IMR-90 (cell line): Measurements from ENCODE around the gene TBL3. TPM values are rescaled to one million over a fixed set of nuclear protein-coding genes. Genes with fewer than 3 reads are reported as not detected.

ENCODE experiments used
- ATAC-seq: fragments of 200-7000 bp; cut with Tn5 transposase; 2 replicates; pipeline ENCODE4 v1.9.1; 2020; ENCODE audit warnings: low read depth, mild to moderate bottlenecking, moderate library complexity
- BruUV-seq: library from RNA; stranded (reverse); fragments of 400-500 nt; replicated peaks from 2 replicates; lab custom pipeline; 2021; lab: Mats Ljungman, UMichigan
- CTCF ChIA-PET: fragments of 300-600 bp; formaldehyde crosslinking; extraction: SDS; loops from one replicate; lab custom pipeline; 2021; ENCODE audit warnings: antibody characterized with exemption; lab: Yijun Ruan, JAX
- POLR2A ChIA-PET: fragments of 300-600 bp; sonication (Branson Sonifier 250); formaldehyde crosslinking; loops from one replicate; lab custom pipeline; 2022; ENCODE audit warnings: antibody characterized with exemption; ENCODE audit not compliant: unreplicated experiment; lab: Charles Lee
- DNase-seq: peaks from one replicate; pipeline ENCODE4 v3.0.0; 2013
- H2AFZ ChIP-seq: replicated peaks from 2 replicates; pipeline ENCODE3; 2013; ENCODE audit warnings: low read length, mild to moderate bottlenecking; ENCODE audit not compliant: poor library complexity
- H2AK5ac ChIP-seq: 2 replicates; pipeline ENCODE4 v1.6.1; 2013; ENCODE audit warnings: low read depth, low read length, inconsistent platforms
- H2AK9ac ChIP-seq: replicated peaks from 2 replicates; pipeline ENCODE3; 2013; ENCODE audit warnings: mild to moderate bottlenecking, low read depth, low read length, moderate library complexity; ENCODE audit not compliant: poor library complexity
- H2BK120ac ChIP-seq: 2 replicates; pipeline ENCODE4 v1.6.1; 2013; ENCODE audit warnings: low read depth, low read length, inconsistent platforms
- H2BK15ac ChIP-seq: 3 replicates; pipeline ENCODE4 v1.6.1; 2013; ENCODE audit warnings: low read depth, low read length, inconsistent platforms
- H2BK20ac ChIP-seq: 2 replicates; pipeline ENCODE4 v1.6.1; 2013; ENCODE audit warnings: low read depth, mild to moderate bottlenecking, inconsistent platforms, low read length, moderate library complexity
- H2BK5ac ChIP-seq: 2 replicates; pipeline ENCODE4 v1.6.1; 2013; ENCODE audit warnings: mild to moderate bottlenecking, low read depth, low read length, inconsistent platforms; ENCODE audit not compliant: poor library complexity, severe bottlenecking
- H3K14ac ChIP-seq: replicated peaks from 2 replicates; pipeline ENCODE4 v1.6.1; 2013; ENCODE audit warnings: low read depth, low read length, inconsistent platforms
- H3K18ac ChIP-seq: 2 replicates; pipeline ENCODE4 v1.6.1; 2013; ENCODE audit warnings: low read depth, low read length, control low read depth
- H3K23ac ChIP-seq: 2 replicates; pipeline ENCODE4 v1.6.1; 2013; ENCODE audit warnings: low read depth, low read length, inconsistent platforms
- H3K27ac ChIP-seq: 2 replicates; pipeline ENCODE4 v1.5.1; 2013; ENCODE audit warnings: mild to moderate bottlenecking, control low read depth, low read length; ENCODE audit not compliant: insufficient read depth
- H3K27me3 ChIP-seq: 2 replicates; pipeline ENCODE4 v1.6.1; 2013; ENCODE audit warnings: low read length; ENCODE audit not compliant: control insufficient read depth, insufficient read depth
- H3K36me3 ChIP-seq: 2 replicates; pipeline ENCODE4 v1.6.1; 2013; ENCODE audit warnings: low read length, mixed read lengths; ENCODE audit not compliant: control insufficient read depth, insufficient read depth
- H3K4ac ChIP-seq: 2 replicates; pipeline ENCODE4 v1.6.1; 2013; ENCODE audit warnings: low read depth, low read length, inconsistent platforms
- H3K4me1 ChIP-seq: 2 replicates; pipeline ENCODE4 v1.6.1; 2013; ENCODE audit warnings: low read length, mixed read lengths; ENCODE audit not compliant: control insufficient read depth, insufficient read depth
- H3K4me2 ChIP-seq: 2 replicates; pipeline ENCODE4 v1.6.1; 2013; ENCODE audit warnings: low read depth, mild to moderate bottlenecking, control low read depth, low read length, moderate library complexity
- H3K4me3 ChIP-seq: 2 replicates; pipeline ENCODE4 v1.5.1; 2013; ENCODE audit warnings: low read depth, mild to moderate bottlenecking, control low read depth, low read length, moderate library complexity; ENCODE audit not compliant: insufficient read depth
- H3K56ac ChIP-seq: 2 replicates; pipeline ENCODE4 v1.6.1; 2013; ENCODE audit warnings: low read length, inconsistent platforms; ENCODE audit not compliant: insufficient read depth; ENCODE audit errors: extremely low read depth
- H3K79me1 ChIP-seq, 2 experiments: 2 replicates each; pipeline ENCODE4 v1.6.1; 2013; ENCODE audit warnings: low read length in 2 of 2, inconsistent platforms in 1 of 2, low read depth in 1 of 2
- H3K9ac ChIP-seq: 2 replicates; pipeline ENCODE4 v1.6.1; 2013; ENCODE audit warnings: low read depth, low read length, control low read depth
- H3K9me1 ChIP-seq: 2 replicates; pipeline ENCODE4 v1.6.1; 2013; ENCODE audit warnings: low read length, inconsistent platforms; ENCODE audit not compliant: insufficient read depth
- H3K9me3 ChIP-seq: 2 replicates; pipeline ENCODE4 v1.6.1; 2013; ENCODE audit warnings: low read length; ENCODE audit not compliant: control insufficient read depth, insufficient read depth
- H4K20me1 ChIP-seq: 2 replicates; pipeline ENCODE4 v1.6.1; 2013; ENCODE audit warnings: low read length, inconsistent platforms; ENCODE audit not compliant: insufficient read depth
- H4K5ac ChIP-seq: 2 replicates; pipeline ENCODE4 v1.6.1; 2013; ENCODE audit warnings: mild to moderate bottlenecking, low read depth, low read length, control low read depth
- H4K8ac ChIP-seq, 2 experiments: 2 replicates each; pipeline ENCODE4 v1.6.1; 2013; ENCODE audit warnings: low read depth in 2 of 2, low read length in 2 of 2, control low read depth in 1 of 2, inconsistent platforms in 1 of 2
- H4K91ac ChIP-seq: 2 replicates; pipeline ENCODE4 v1.6.1; 2013; ENCODE audit warnings: low read depth, low read length, inconsistent platforms; ENCODE audit not compliant: insufficient read depth
- BHLHE40 ChIP-seq: fragments of 150-350 bp; IDR thresholded peaks from 2 replicates; pipeline ENCODE4 v1.6.1; 2016; ENCODE audit warnings: mild to moderate bottlenecking, low read depth, low read length
- CEBPB ChIP-seq: IDR thresholded peaks from 2 replicates; pipeline ENCODE4 v1.6.1; 2012; ENCODE audit warnings: low read depth, low read length, improper control_type of control experiment
- CHD1 ChIP-seq: IDR thresholded peaks from 2 replicates; pipeline ENCODE4 v1.6.1; 2012; ENCODE audit warnings: low read depth, low read length, improper control_type of control experiment
- FOS ChIP-seq: fragments of 150-350 bp; IDR thresholded peaks from 2 replicates; pipeline ENCODE4 v1.6.1; 2016; ENCODE audit warnings: low read depth, low read length
- MAFK ChIP-seq: IDR thresholded peaks from 2 replicates; pipeline ENCODE4 v1.6.1; 2012; ENCODE audit warnings: low read depth, low read length, improper control_type of control experiment
- MXI1 ChIP-seq: IDR thresholded peaks from 2 replicates; pipeline ENCODE4 v1.6.1; 2012; ENCODE audit warnings: low read depth, mild to moderate bottlenecking, low read length, moderate library complexity, borderline replicate concordance
- NFE2L2 ChIP-seq: fragments of 150-350 bp; IDR thresholded peaks from 2 replicates; pipeline ENCODE4 v1.6.1; 2016; ENCODE audit warnings: low read depth, mild to moderate bottlenecking, low read length
- POLR2A ChIP-seq: IDR thresholded peaks from 2 replicates; pipeline ENCODE4 v1.6.1; 2012; ENCODE audit warnings: mild to moderate bottlenecking, low read depth, low read length
- RAD21 ChIP-seq: IDR thresholded peaks from 2 replicates; pipeline ENCODE4 v1.6.1; 2012; ENCODE audit warnings: low read length, improper control_type of control experiment
- RCOR1 ChIP-seq: IDR thresholded peaks from 2 replicates; pipeline ENCODE4 v1.6.1; 2012; ENCODE audit warnings: mild to moderate bottlenecking, low read length, improper control_type of control experiment; ENCODE audit not compliant: insufficient replicate concordance
- RFX5 ChIP-seq: IDR thresholded peaks from 2 replicates; pipeline ENCODE4 v1.8.0; 2012; ENCODE audit warnings: low read depth, mild to moderate bottlenecking, low read length, moderate library complexity
- SMC3 ChIP-seq: fragments of 150-350 bp; IDR thresholded peaks from 2 replicates; pipeline ENCODE4 v1.6.1; 2016; ENCODE audit warnings: low read depth, mild to moderate bottlenecking, antibody characterized with exemption, low read length, moderate library complexity
- WGBS, 2 experiments: methylation state at CpG; one replicate each; pipeline versions ENCODE4 v1.1.5 to v1.1.7; 2013; ENCODE audit warnings: missing lambda C conversion rate in 2 of 2; ENCODE audit not compliant: insufficient read length in 1 of 2; ENCODE audit errors: extremely low coverage in 2 of 2; 5-methylcytosine and 5-hydroxymethylcytosine counted together
- dilution Hi-C: fragments of 300-500 bp; cut with HindIII; formaldehyde crosslinking; loops from one replicate; pipeline ENCODE4 v1.14.3; 2018; ENCODE audit warnings: low sequenced_read_pairs; ENCODE audit not compliant: unreplicated experiment
- in situ Hi-C: fragments of 300-500 bp; cut with MboI; formaldehyde crosslinking; loops from 3 replicates; pipeline ENCODE4 v1.14.3; 2019; ENCODE audit warnings: low sequenced_read_pairs, inconsistent platforms, mixed read lengths
- intact Hi-C: fragments of 100-400 bp; cut with micrococcal nuclease; formaldehyde crosslinking; loops from 2 replicates; pipeline ENCODE4 v1.10.0; 2022
- polyA plus RNA-seq, 3 experiments: library from polyadenylated mRNA; depleted of rRNA; stranded (reverse); fragments of >200 nt; gene quantifications; 2 replicates each; pipeline ENCODE4 v1.2.3, GENCODE V29; 2012; ENCODE audit warnings: low replicate concordance in 1 of 3
- total RNA-seq: library from RNA; depleted of rRNA; stranded (reverse); fragments of >200 nt; gene quantifications from 2 replicates; pipeline ENCODE4 v1.2.3, GENCODE V29; 2012
- TF ChIP-seq, protein P1 (sequence below): fragments of 150-350 bp; IDR thresholded peaks from 2 replicates; pipeline ENCODE4 v1.6.1; 2017; ENCODE audit warnings: mild to moderate bottlenecking, antibody characterized with exemption, low read length, low read depth
- TF ChIP-seq, protein P2 (sequence below): conservative IDR thresholded peaks from 2 replicates; pipeline ENCODE4 v1.5.1; 2012; ENCODE audit warnings: mild to moderate bottlenecking, low read depth, low read length, improper control_type of control experiment
- TF ChIP-seq, protein P3 (sequence below): fragments of 150-350 bp; IDR thresholded peaks from 2 replicates; pipeline ENCODE4 v1.6.1; 2016; ENCODE audit warnings: low read depth, mild to moderate bottlenecking, low read length, moderate library complexity, borderline replicate concordance

TBL3 gene
- total and polyA plus RNA-seq, 2 of the 4 experiments (the other 2 are of a cell fraction): 38.5 to 60.8 TPM

DNA sequence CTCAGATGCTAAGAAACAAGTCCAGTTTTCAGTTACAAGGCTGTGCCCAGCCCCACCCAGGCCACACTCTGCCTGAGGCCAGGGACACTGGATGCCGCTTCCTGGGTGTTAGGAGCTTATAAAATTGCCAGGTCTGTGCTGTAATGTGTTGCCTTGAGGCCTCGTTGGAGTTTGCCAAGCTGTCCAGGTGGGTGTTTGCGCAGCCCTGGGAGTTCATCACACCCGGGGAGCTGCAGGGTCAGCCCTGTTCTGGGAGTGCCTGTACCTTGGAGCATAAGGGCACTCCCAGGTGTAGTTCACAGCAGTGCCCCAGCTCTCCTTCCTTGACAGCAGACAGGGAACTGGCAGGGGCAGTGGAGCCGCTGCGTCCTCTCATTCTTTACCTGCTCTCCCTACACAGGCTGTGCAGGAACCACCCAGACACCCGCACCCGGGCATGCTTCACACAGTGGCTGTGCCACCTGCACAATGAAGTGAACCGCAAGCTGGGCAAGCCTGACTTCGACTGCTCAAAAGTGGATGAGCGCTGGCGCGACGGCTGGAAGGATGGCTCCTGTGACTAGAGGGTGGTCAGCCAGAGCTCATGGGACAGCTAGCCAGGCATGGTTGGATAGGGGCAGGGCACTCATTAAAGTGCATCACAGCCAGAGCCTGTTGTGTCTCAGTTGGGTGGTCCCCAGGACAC, 13.8 kb downstream of the TBL3 start:
- Histone ChIP-seq H3K4me2 (no peak overlapping the region; the same call in 1 of the 2 replicates), H3K4ac (no peak overlapping the region), H3K4me1 (peaks cover 11% of the 10 kb centered on the region), H2BK20ac (no peak overlapping the region), H3K9ac (no peak overlapping the region), H3K79me1 (peaks cover 21 to 29% of the 10 kb centered on the region in 2 experiments), H4K20me1 (no peaks in the 10 kb centered on the region; the same call in 1 of the 2 replicates), H3K18ac (no peak overlapping the region), H3K27me3 (peaks cover 32% of the 10 kb centered on the region), H3K9me1 (peaks cover 9% of the 10 kb centered on the region), H4K5ac (no peak overlapping the region), H2AK9ac (peak overlapping the region; percentile 35), H2AK5ac (no peak overlapping the region), H3K14ac (no peak overlapping the region), H2BK120ac (no peak overlapping the region), H2AFZ (peak overlapping the region; percentile 14), H2BK15ac (no peak overlapping the region), H4K8ac (peak overlapping the region in 1 of 2 experiments; percentile 53; a peak in 1 of 4 replicates), H3K23ac (peak overlapping the region; percentile 89), H3K56ac (no peak overlapping the region), H3K36me3 (peaks cover 13% of the 10 kb centered on the region), H3K9me3 (no peaks in the 10 kb centered on the region), H4K91ac (0 out of 2 replicates have a peak overlapping the region, but pooled peaks have one; percentile 28), H3K27ac (no peak overlapping the region), H3K4me3 (no peak overlapping the region), H2BK5ac (no peak overlapping the region)
- no peak for ATAC-seq
- no TSS peak for BruUV-seq
- ChIA-PET POLR2A (no interaction called here), CTCF (no interaction called here)
- WGBS, 2 experiments: 95% methylated on average over 9 of the region's 14 CpGs; no CpG with 5 or more reads in 1 of the 2 experiments
- intact Hi-C loops: no loop called here
- in situ Hi-C loops: no loop called here
- no peak for DNase-seq
- dilution Hi-C loops: no loop called here
- TF ChIP-seq CHD1 (no peak), NFE2L2 (no peak), RCOR1 (no peak), MAFK (no peak), MXI1 (no peak), FOS (no peak), BHLHE40 (no peak), CEBPB (no peak), RFX5 (no peak), POLR2A (no peak), SMC3 (no peak), RAD21 (no peak)
- TF ChIP-seq, protein P1, sequence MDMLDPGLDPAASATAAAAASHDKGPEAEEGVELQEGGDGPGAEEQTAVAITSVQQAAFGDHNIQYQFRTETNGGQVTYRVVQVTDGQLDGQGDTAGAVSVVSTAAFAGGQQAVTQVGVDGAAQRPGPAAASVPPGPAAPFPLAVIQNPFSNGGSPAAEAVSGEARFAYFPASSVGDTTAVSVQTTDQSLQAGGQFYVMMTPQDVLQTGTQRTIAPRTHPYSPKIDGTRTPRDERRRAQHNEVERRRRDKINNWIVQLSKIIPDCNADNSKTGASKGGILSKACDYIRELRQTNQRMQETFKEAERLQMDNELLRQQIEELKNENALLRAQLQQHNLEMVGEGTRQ: no peak
- TF ChIP-seq, protein P2, sequence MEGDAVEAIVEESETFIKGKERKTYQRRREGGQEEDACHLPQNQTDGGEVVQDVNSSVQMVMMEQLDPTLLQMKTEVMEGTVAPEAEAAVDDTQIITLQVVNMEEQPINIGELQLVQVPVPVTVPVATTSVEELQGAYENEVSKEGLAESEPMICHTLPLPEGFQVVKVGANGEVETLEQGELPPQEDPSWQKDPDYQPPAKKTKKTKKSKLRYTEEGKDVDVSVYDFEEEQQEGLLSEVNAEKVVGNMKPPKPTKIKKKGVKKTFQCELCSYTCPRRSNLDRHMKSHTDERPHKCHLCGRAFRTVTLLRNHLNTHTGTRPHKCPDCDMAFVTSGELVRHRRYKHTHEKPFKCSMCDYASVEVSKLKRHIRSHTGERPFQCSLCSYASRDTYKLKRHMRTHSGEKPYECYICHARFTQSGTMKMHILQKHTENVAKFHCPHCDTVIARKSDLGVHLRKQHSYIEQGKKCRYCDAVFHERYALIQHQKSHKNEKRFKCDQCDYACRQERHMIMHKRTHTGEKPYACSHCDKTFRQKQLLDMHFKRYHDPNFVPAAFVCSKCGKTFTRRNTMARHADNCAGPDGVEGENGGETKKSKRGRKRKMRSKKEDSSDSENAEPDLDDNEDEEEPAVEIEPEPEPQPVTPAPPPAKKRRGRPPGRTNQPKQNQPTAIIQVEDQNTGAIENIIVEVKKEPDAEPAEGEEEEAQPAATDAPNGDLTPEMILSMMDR: no peak
- TF ChIP-seq, protein P3, sequence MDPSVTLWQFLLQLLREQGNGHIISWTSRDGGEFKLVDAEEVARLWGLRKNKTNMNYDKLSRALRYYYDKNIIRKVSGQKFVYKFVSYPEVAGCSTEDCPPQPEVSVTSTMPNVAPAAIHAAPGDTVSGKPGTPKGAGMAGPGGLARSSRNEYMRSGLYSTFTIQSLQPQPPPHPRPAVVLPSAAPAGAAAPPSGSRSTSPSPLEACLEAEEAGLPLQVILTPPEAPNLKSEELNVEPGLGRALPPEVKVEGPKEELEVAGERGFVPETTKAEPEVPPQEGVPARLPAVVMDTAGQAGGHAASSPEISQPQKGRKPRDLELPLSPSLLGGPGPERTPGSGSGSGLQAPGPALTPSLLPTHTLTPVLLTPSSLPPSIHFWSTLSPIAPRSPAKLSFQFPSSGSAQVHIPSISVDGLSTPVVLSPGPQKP: no peak
